ENCODE measurements around the gene TLX1.

GRCh38 chr10:101134299-101135127 lies 3.4 kb downstream of the TLX1 start:
- TF ChIP-seq, protein P1, sequence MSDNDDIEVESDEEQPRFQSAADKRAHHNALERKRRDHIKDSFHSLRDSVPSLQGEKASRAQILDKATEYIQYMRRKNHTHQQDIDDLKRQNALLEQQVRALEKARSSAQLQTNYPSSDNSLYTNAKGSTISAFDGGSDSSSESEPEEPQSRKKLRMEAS (IDR thresholded peaks at IDR 0.05), result no peak
- no peak for TF ChIP-seq CEBPB (IDR thresholded peaks at IDR 0.05)
- no peak for TF ChIP-seq ZBTB7A (IDR thresholded peaks at IDR 0.05; ENCODE audit: low read depth)
- no peak for TF ChIP-seq YY1 (IDR thresholded peaks at IDR 0.05; ENCODE audit: low read depth)
- TF ChIP-seq REST (IDR thresholded peaks at IDR 0.05; ENCODE audit: low read depth), result no peak
- TF ChIP-seq RAD21 (IDR thresholded peaks at IDR 0.05; ENCODE audit: low read depth), result no peak

Measured in Ishikawa (cell line).